Heart right ventricle (tissue), 16 donors: ENCODE results near the gene RPTN. TPM values are rescaled to one million over a fixed set of nuclear protein-coding genes. Genes with fewer than 3 reads are reported as not detected.
A peak's percentile ranks its signal among the peaks of the same experiment; 100 is the strongest.

ENCODE experiments used
- ATAC-seq, 8 donors: fragments of 200-7000 bp; cut with Tn5 transposase; one replicate each; pipeline ENCODE4 v1.9.1; 2020; ENCODE audit warnings: mild to moderate bottlenecking in 8 of 8, moderate library complexity in 8 of 8, moderate number of reproducible peaks in 1 of 8
- DNase-seq, 2 donors: peaks; one replicate each; pipeline ENCODE4 v3.0.0-alpha.2; 2020
- H3K27ac ChIP-seq, 10 donors: fragments of 200-600 bp; sonication (generic) in 2 of 10; one replicate each; pipeline versions ENCODE4 v1.5.0 to v1.8.0; 2020 to 2022; ENCODE audit warnings: mild to moderate bottlenecking in 3 of 10
- H3K27me3 ChIP-seq, 7 donors: fragments of 200-600 bp; one replicate each; pipeline ENCODE4 v1.8.0; 2021 to 2022; ENCODE audit warnings: mild to moderate bottlenecking in 2 of 7
- H3K36me3 ChIP-seq, 9 donors: fragments of 200-600 bp; sonication (generic) in 1 of 9; one replicate each; pipeline versions ENCODE4 v1.5.0 to v1.8.0; 2020 to 2022; ENCODE audit warnings: mild to moderate bottlenecking in 2 of 9
- H3K4me1 ChIP-seq, 9 donors: fragments of 200-600 bp; sonication (generic) in 1 of 9; one replicate each; pipeline versions ENCODE4 v1.5.0 to v1.8.0; 2020 to 2022; ENCODE audit warnings: mild to moderate bottlenecking in 4 of 9
- H3K4me3 ChIP-seq, 10 donors: fragments of 200-600 bp; sonication (generic) in 2 of 10; one replicate each; pipeline versions ENCODE4 v1.5.0 to v1.8.0; 2020 to 2022; ENCODE audit warnings: mild to moderate bottlenecking in 7 of 10, moderate library complexity in 2 of 10
- H3K9me3 ChIP-seq, 11 donors: fragments of 200-600 bp in 10 of 11; sonication (generic) in 2 of 11; one replicate each; pipeline versions ENCODE4 v1.5.0 to v1.8.0; 2013 to 2022; ENCODE audit warnings: mild to moderate bottlenecking in 2 of 11, control low read depth in 1 of 11, moderate library complexity in 1 of 11
- WGBS, 2 donors: extraction: QIAGEN DNeasy Blood & Tissue Kit; methylation state at CpG; one replicate each; pipeline ENCODE4 v1.1.7; 2013; ENCODE audit warnings: inconsistent platforms in 1 of 2; 5-methylcytosine and 5-hydroxymethylcytosine counted together
- intact Hi-C, 10 donors: fragments of 100-400 bp; cut with DNase I; formaldehyde crosslinking; loops; one replicate each; pipeline versions ENCODE4 v1.11.1 to v1.14.2; 2022
- long read RNA-seq, 3 donors: library from polyadenylated mRNA; unstranded; transcript quantifications; one replicate each; pipeline ENCODE4 v2.0.0, GENCODE V29; 2020 to 2021
- polyA plus RNA-seq, 2 donors: library from polyadenylated mRNA; stranded (reverse); fragments of 200-250 nt; gene quantifications; one replicate each; pipeline ENCODE4 v1.2.3, GENCODE V29; 2013
- total RNA-seq, 10 donors: library from RNA; stranded (reverse); fragmentation: NEBNext Ultra II Directional in 3 of 10; extraction: Animal tissue kit (Norgen Biotek cat#: 25700) in 3 of 10; gene quantifications; one replicate each; pipeline versions ENCODE4 v1.2.1 to v1.2.4, GENCODE V29; 2021 to 2023
- TF ChIP-seq, protein P1 (sequence below), 9 donors: fragments of 200-600 bp; sonication (generic) in 2 of 9; IDR thresholded peaks; one replicate each; pipeline versions ENCODE4 v1.5.0 to v1.8.0; 2021 to 2022; ENCODE audit warnings: antibody characterized with exemption in 9 of 9, mild to moderate bottlenecking in 5 of 9, moderate library complexity in 1 of 9
- donor health status: Arrhythmogenic right ventricular cardiomyopathy.
- donor health status: ischemic (EF 13 %, LVEDD 7.1; RV severe dilation, severe dysfunction).
- donor health status: healthy with polysubstance abuse.
- donor health status: DM: no; HTN: yes; CAD: no.
- donor health status: DM: no; HTN: no; CAD: no.
- donor health status: ischemic (EF 25% LVEDD 6.9; RV normal size, moderate dysfunction).
- donor health status: ischemic (EF 25% LVEDD 5.7; RV mildly dilated, moderate dysfunction).
- donor health status: healthy.
- donor health status: DM: yes; HTN: yes; CAD: no.
- donor health status: Ischemic cardiomyopathy.
- donor health status: ischemic (EF 35%, LVEDD 5.7; RV mildly dilated, moderate dysfunction).
- donor health status: nonischemic (EF 11% LVEDD 7.7; RV severe dilation, severe dysfunction).
- donor health status: DM: yes; HTN: yes; CAD: no.
- donor health status: PGD.
- donor health status: ischemic (EF 29% LVEDD 5.4; RV normal size, mild dysfunction).
- donor health status: nonischemic (EF 23%, LVEDD 6.1; RV moderate dilation, normal function).

The RPTN gene
- total RNA-seq = not detected
- polyA plus RNA-seq = not detected
- long read RNA-seq, donor 1 = 0 reads
- long read RNA-seq, donor 2 = 0 reads
- long read RNA-seq, donor 3 = 0 reads

DNA sequence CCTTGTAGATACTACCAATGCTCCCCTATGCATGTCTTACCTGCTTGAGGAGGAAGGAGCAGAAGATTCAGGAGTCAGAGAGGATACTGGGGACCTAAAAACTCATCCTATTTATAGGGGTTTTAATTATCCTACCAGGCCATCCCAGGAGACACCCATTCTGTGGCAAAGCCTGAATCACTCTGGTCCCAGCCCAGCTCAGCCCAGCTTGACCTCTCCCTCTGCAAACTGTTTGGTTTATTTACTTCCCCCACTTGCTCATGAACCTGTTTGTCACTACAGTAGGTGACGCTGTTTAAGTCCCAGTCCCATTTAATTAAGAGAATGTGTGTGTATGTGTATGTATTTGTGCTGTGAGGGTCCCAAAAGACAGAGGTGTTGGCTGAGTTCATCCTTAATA is at the start of gene RPTN:
TSS of gene RPTN (minus strand) at position 85 of the 400 bp plus-strand sequence. CDS start 1,339 bp downstream, outside the sequence.
- 75 to 87% methylated on average over 1 of the region's 1 CpG for WGBS, 2 donors
- Histone ChIP-seq H3K4me3 (no peak within 1 kb of the TSS), H3K27me3 (no peaks in the 10 kb centered on the region), H3K27ac (peak within 1 kb of the TSS in 1 of 10 donors; percentile 54), H3K4me1 (peaks cover 0 to 21% (median 0%) of the 10 kb centered on the region in 9 donors), H3K9me3 (no peaks in the 10 kb centered on the region), H3K36me3 (no peaks in the 10 kb centered on the region)
- intact Hi-C loops = no loop called here
- DNase-seq (no peak), ATAC-seq (no peak)
- TF ChIP-seq, protein P1, sequence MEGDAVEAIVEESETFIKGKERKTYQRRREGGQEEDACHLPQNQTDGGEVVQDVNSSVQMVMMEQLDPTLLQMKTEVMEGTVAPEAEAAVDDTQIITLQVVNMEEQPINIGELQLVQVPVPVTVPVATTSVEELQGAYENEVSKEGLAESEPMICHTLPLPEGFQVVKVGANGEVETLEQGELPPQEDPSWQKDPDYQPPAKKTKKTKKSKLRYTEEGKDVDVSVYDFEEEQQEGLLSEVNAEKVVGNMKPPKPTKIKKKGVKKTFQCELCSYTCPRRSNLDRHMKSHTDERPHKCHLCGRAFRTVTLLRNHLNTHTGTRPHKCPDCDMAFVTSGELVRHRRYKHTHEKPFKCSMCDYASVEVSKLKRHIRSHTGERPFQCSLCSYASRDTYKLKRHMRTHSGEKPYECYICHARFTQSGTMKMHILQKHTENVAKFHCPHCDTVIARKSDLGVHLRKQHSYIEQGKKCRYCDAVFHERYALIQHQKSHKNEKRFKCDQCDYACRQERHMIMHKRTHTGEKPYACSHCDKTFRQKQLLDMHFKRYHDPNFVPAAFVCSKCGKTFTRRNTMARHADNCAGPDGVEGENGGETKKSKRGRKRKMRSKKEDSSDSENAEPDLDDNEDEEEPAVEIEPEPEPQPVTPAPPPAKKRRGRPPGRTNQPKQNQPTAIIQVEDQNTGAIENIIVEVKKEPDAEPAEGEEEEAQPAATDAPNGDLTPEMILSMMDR (IDR thresholded peaks at IDR 0.05) = no peak

DNA sequence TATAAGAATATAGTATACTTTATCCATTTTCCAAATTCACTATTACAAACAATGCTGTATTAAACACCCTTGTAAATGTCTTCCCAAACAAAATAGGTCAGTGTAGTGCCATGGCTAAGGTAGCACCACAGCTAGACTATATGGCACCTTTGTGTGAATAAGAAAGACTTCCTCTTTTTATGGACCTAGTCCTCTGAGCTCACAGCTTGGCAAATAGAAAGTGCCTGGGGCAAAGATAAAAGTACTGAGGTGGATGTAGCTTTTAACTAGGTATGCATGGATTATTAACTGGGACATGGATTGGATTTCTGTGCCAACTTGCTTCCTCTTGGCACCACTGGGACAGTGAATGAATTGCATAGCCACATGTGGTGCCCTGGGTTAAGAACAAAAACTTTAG is 40.0 kb upstream of the RPTN start:
- Histone ChIP-seq H3K27me3 (no peaks in the 10 kb centered on the region), H3K4me3 (no peak overlapping the region), H3K4me1 (no peaks in the 10 kb centered on the region), H3K27ac (no peak overlapping the region), H3K36me3 (no peaks in the 10 kb centered on the region), H3K9me3 (peaks cover 0 to 9% (median 0%) of the 10 kb centered on the region in 11 donors)
- no peak for ATAC-seq
- no peak for DNase-seq
- intact Hi-C loops = no loop called here
- TF ChIP-seq, protein P1 (IDR thresholded peaks at IDR 0.05) = no peak

- ATAC-seq = no peak
- Histone ChIP-seq H3K4me3 (no peak overlapping the region), H3K4me1 (no peaks in the 10 kb centered on the region), H3K9me3 (peaks cover 0 to 9% (median 0%) of the 10 kb centered on the region in 11 donors), H3K36me3 (no peaks in the 10 kb centered on the region), H3K27ac (no peak overlapping the region), H3K27me3 (no peaks in the 10 kb centered on the region)
- no peak for DNase-seq
- TF ChIP-seq, protein P1 (IDR thresholded peaks at IDR 0.05) = no peak
- intact Hi-C loops = no loop called here
These were observed 38.4 kb upstream of the RPTN start for GRCh38 chr1:152197361-152197941.

DNA sequence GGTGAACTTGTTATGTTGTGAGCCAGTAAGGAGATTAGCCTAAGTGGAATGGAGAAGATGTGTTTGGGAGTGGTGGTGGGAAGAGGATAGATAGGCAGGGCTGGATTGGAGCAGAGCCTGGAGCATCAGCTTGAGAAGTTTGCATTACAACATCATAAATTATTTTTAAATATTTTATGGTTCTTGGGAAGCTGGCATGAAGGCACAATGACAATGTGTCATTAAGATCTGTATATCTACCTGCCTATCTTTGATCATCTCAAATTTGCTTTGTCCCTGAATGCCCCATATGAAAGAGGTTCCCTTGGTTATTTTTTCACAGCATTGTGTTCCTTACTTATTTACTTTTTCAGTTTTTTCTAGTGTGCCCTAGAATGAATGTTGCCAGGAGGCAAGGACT is 32.7 kb upstream of the RPTN start:
- Histone ChIP-seq H3K36me3 (no peaks in the 10 kb centered on the region), H3K27ac (no peak overlapping the region), H3K4me3 (no peak overlapping the region), H3K4me1 (peaks cover 0 to 15% (median 0%) of the 10 kb centered on the region in 9 donors), H3K9me3 (peaks cover 0 to 9% (median 0%) of the 10 kb centered on the region in 11 donors), H3K27me3 (peaks cover 0 to 24% (median 0%) of the 10 kb centered on the region in 7 donors)
- intact Hi-C loops = loop anchor here in 5 of 10 donors (1.0 to 5.0 kb wide), 6 partner anchors 155 to 269 kb away; no protein-coding TSS in a partner anchor
- TF ChIP-seq, protein P1 (IDR thresholded peaks at IDR 0.05) = no peak
- DNase-seq (no peak), ATAC-seq (no peak)
